ENCODE data around the gene MSI2. TPM values are rescaled to one million over a fixed set of nuclear protein-coding genes. Genes with fewer than 3 reads are reported as not detected.

The MSI2 gene
- total and polyA plus RNA-seq, 9 of the 15 experiments (the other 6 are each of a cell fraction or from before 2014, with no cell fraction given), result 4.6 to 61.8 (median 42.4) TPM

DNA sequence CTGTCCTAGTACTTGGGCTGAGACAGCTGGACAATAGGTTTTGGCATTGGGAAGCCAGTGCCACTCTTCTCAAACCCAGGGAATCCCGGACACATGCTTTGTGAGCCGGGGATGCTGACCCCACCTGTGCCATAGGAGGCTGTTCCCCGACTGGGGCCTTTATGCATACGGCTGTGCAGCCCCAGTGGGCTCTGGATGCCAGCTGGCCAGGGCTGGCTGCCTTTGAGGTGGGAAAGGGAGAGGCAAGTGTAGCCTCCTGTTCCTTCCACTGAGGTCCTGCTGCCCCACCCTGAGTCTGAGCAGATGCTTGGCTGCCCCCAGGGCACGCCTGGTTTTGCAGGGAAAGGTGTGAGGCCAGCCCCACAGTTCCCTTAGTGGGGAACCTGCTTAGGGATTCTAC lies 383.1 kb downstream of the MSI2 start (continued):
- TF ChIP-seq ETV1 (tag; conservative IDR thresholded peaks at IDR 0.05; ENCODE audit: low read depth), result no peak
- no peak for TF ChIP-seq PML (IDR thresholded peaks at IDR 0.05; ENCODE audit: low read length)

DNA sequence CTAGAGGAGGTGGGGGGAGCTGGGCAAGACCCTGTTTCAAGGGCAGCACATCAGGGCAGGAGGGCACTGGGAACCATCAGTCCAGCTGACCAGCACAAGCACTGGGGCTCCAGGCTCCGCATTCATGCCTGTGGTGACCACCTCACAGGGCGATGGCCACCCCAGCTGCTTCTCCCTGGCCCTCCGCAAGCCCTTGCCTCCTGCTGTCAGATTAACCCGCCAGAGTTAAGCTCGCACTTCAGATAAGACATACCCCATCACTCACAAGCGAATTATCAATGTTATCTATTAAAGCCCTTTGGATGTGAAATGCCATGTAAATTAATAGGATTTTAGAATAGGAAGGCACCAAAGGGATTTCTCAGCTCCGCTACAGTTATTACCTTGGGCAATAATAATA lies 383.8 kb downstream of the MSI2 start:
- FAIRE-seq, result no peak
- no peaks in the 10 kb centered on the region for H3K9me1 ChIP-seq (ENCODE audit: control insufficient read depth, insufficient read depth, low read length)
- no peak for DNase-seq (ENCODE audit: extremely low read depth in 1 of 4, low spot score in 3 of 4)
- H3K4me3 ChIP-seq, result no peak overlapping the region
- ATAC-seq, result no peak
- WGBS (ENCODE audit: insufficient coverage, low coverage, missing lambda C conversion rate), result 70% methylated on average over 7 of the region's 7 CpGs
- no peaks in the 10 kb centered on the region for H3K36me3 ChIP-seq (ENCODE audit: control insufficient read depth, insufficient read depth, low read length)
- in situ Hi-C loops (cut with MboI) (no loop called here), intact Hi-C loops (cut with micrococcal nuclease) (no loop called here)
- no TSS peak for BruUV-seq (replicated peaks)
- H3K27ac ChIP-seq (ENCODE audit: extremely low read depth, low read depth, low read length), result no peak overlapping the region
- no peaks in the 10 kb centered on the region for H3K4me1 ChIP-seq (replicated peaks in 1 of 2; ENCODE audit: control insufficient read depth in 2 of 2, insufficient read depth in 2 of 2, low read length in 2 of 2)
- H3K79me2 ChIP-seq (ENCODE audit: control insufficient read depth, insufficient read depth, low read length), result no peaks in the 10 kb centered on the region
- ChIA-PET CTCF (ENCODE audit: low intra/inter-chr PET ratio) (interaction anchor here (0.5 kb wide), 1 partner anchor 291 kb away, joined by 4 read pairs; no protein-coding TSS in a partner anchor), POLR2A (no interaction called here)
- no peak overlapping the region for H3K9ac ChIP-seq (ENCODE audit: insufficient read depth in 1 of 2, low read depth in 2 of 2, low read length in 2 of 2)
- H2AFZ ChIP-seq (ENCODE audit: low read depth, low read length), result no peak overlapping the region
- H3K27me3 ChIP-seq (ENCODE audit: control insufficient read depth in 2 of 2, insufficient read depth in 2 of 2, low read length in 2 of 2), result no peaks in the 10 kb centered on the region
- H3K4me2 ChIP-seq (ENCODE audit: insufficient read depth, low read length), result no peak overlapping the region
- no peaks in the 10 kb centered on the region for H4K20me1 ChIP-seq (replicated peaks; ENCODE audit: control insufficient read depth, insufficient read depth, low read length)
- no peaks in the 10 kb centered on the region for H3K9me3 ChIP-seq (replicated peaks; ENCODE audit: control insufficient read depth, insufficient read depth, low read depth, low read length)
- TF ChIP-seq, protein P1, sequence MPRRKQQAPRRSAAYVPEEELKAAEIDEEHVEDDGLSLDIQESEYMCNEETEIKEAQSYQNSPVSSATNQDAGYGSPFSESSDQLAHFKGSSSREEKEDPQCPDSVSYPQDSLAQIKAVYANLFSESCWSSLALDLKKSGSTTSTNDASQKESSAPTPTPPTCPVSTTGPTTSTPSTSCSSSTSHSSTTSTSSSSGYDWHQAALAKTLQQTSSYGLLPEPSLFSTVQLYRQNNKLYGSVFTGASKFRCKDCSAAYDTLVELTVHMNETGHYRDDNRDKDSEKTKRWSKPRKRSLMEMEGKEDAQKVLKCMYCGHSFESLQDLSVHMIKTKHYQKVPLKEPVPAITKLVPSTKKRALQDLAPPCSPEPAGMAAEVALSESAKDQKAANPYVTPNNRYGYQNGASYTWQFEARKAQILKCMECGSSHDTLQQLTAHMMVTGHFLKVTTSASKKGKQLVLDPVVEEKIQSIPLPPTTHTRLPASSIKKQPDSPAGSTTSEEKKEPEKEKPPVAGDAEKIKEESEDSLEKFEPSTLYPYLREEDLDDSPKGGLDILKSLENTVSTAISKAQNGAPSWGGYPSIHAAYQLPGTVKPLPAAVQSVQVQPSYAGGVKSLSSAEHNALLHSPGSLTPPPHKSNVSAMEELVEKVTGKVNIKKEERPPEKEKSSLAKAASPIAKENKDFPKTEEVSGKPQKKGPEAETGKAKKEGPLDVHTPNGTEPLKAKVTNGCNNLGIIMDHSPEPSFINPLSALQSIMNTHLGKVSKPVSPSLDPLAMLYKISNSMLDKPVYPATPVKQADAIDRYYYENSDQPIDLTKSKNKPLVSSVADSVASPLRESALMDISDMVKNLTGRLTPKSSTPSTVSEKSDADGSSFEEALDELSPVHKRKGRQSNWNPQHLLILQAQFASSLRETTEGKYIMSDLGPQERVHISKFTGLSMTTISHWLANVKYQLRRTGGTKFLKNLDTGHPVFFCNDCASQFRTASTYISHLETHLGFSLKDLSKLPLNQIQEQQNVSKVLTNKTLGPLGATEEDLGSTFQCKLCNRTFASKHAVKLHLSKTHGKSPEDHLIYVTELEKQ (CRISPR knock-in tag; IDR thresholded peaks at IDR 0.05), result no peak
- TF ChIP-seq EHMT2 (IDR thresholded peaks at IDR 0.05), result no peak
- no peak for TF ChIP-seq ZNF146 (CRISPR knock-in tag; IDR thresholded peaks at IDR 0.05; ENCODE audit: unreplicated experiment)
- no peak for TF ChIP-seq TRIM24 (IDR thresholded peaks at IDR 0.05)
- TF ChIP-seq ARNT (IDR thresholded peaks at IDR 0.05), result no peak
- no peak for TF ChIP-seq SMARCE1 (IDR thresholded peaks at IDR 0.05)
- TF ChIP-seq CREM (IDR thresholded peaks at IDR 0.05; ENCODE audit: low read depth), result no peak
- TF ChIP-seq, protein P2, sequence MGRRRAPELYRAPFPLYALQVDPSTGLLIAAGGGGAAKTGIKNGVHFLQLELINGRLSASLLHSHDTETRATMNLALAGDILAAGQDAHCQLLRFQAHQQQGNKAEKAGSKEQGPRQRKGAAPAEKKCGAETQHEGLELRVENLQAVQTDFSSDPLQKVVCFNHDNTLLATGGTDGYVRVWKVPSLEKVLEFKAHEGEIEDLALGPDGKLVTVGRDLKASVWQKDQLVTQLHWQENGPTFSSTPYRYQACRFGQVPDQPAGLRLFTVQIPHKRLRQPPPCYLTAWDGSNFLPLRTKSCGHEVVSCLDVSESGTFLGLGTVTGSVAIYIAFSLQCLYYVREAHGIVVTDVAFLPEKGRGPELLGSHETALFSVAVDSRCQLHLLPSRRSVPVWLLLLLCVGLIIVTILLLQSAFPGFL (CRISPR knock-in tag; IDR thresholded peaks at IDR 0.05), result no peak
- TF ChIP-seq, protein P3, sequence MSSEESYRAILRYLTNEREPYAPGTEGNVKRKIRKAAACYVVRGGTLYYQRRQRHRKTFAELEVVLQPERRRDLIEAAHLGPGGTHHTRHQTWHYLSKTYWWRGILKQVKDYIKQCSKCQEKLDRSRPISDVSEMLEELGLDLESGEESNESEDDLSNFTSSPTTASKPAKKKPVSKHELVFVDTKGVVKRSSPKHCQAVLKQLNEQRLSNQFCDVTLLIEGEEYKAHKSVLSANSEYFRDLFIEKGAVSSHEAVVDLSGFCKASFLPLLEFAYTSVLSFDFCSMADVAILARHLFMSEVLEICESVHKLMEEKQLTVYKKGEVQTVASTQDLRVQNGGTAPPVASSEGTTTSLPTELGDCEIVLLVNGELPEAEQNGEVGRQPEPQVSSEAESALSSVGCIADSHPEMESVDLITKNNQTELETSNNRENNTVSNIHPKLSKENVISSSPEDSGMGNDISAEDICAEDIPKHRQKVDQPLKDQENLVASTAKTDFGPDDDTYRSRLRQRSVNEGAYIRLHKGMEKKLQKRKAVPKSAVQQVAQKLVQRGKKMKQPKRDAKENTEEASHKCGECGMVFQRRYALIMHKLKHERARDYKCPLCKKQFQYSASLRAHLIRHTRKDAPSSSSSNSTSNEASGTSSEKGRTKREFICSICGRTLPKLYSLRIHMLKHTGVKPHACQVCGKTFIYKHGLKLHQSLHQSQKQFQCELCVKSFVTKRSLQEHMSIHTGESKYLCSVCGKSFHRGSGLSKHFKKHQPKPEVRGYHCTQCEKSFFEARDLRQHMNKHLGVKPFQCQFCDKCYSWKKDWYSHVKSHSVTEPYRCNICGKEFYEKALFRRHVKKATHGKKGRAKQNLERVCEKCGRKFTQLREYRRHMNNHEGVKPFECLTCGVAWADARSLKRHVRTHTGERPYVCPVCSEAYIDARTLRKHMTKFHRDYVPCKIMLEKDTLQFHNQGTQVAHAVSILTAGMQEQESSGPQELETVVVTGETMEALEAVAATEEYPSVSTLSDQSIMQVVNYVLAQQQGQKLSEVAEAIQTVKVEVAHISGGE (CRISPR knock-in tag; IDR thresholded peaks at IDR 0.05), result no peak
- TF ChIP-seq SRSF9 (IDR thresholded peaks at IDR 0.05; ENCODE audit: borderline replicate concordance, low read depth, low read length), result no peak
- no peak for TF ChIP-seq HLTF (IDR thresholded peaks at IDR 0.05)
- no peak for TF ChIP-seq ZKSCAN1 (IDR thresholded peaks at IDR 0.05; ENCODE audit: low read depth, low read length)
- TF ChIP-seq EZH2 (IDR thresholded peaks at IDR 0.05; ENCODE audit: borderline replicate concordance, low read depth, low read length), result no peak

Data from K562 (cell line).